ENCODE data around the gene TENT4B. TPM values are rescaled to one million over a fixed set of nuclear protein-coding genes. Genes with fewer than 3 reads are reported as not detected.
"Not testable (repeated sequence)": the region's sequence is repeated elsewhere in the genome, so short reads cannot be mapped to it uniquely, and the experiment has no call there.

The TENT4B gene
- total RNA-seq, 1 donor from 2014 or later = 14.0 TPM

- no peaks in the 10 kb centered on the region for H3K36me3 ChIP-seq
- no peaks in the 10 kb centered on the region for H3K27me3 ChIP-seq
- intact Hi-C loops (cut with DNase I) = no loop called here
- TF ChIP-seq CTCF (IDR thresholded peaks at IDR 0.05) (no peak), POLR2A (IDR thresholded peaks at IDR 0.05) (no peak), POLR2AphosphoS5 (IDR thresholded peaks at IDR 0.05; ENCODE audit: insufficient read depth in 1 of 2, low read depth in 1 of 2) (no peak)
- H3K4me3 ChIP-seq = no peak overlapping the region
- H3K27ac ChIP-seq = no peak overlapping the region
- no peak for DNase-seq (ENCODE audit: extremely low spot score in 2 of 2)
- no peaks in the 10 kb centered on the region for H3K9me3 ChIP-seq
- peaks cover 11% of the 10 kb centered on the region for H3K4me1 ChIP-seq
Observed at GRCh38 chr16:50238314-50238713, 85.2 kb downstream of the TENT4B start.

GRCh38 chr16:50238868-50239301 is 85.8 kb downstream of the TENT4B start:
- H3K4me1 ChIP-seq = peaks cover 11% of the 10 kb centered on the region
- no peaks in the 10 kb centered on the region for H3K9me3 ChIP-seq
- DNase-seq (ENCODE audit: extremely low spot score in 2 of 2) = no peak
- no peak overlapping the region for H3K4me3 ChIP-seq
- intact Hi-C loops (cut with DNase I) = no loop called here
- TF ChIP-seq POLR2A (IDR thresholded peaks at IDR 0.05) (no peak), CTCF (IDR thresholded peaks at IDR 0.05) (no peak), POLR2AphosphoS5 (IDR thresholded peaks at IDR 0.05; ENCODE audit: insufficient read depth in 1 of 2, low read depth in 1 of 2) (no peak)
- H3K27ac ChIP-seq = no peak overlapping the region
- no peaks in the 10 kb centered on the region for H3K27me3 ChIP-seq
- no peaks in the 10 kb centered on the region for H3K36me3 ChIP-seq

GRCh38 chr16:50243024-50243423 is 89.9 kb downstream of the TENT4B start:
- peaks cover 23% of the 10 kb centered on the region for H3K4me1 ChIP-seq
- DNase-seq (ENCODE audit: extremely low spot score in 2 of 2); H3K27me3 ChIP-seq; H3K36me3 ChIP-seq; H3K4me3 ChIP-seq; H3K27ac ChIP-seq; intact Hi-C loops (cut with DNase I); H3K9me3 ChIP-seq: not testable (repeated sequence)

- peaks cover 23% of the 10 kb centered on the region for H3K4me1 ChIP-seq
- H3K36me3 ChIP-seq = no peaks in the 10 kb centered on the region
- TF ChIP-seq CTCF (IDR thresholded peaks at IDR 0.05) = no peak
- no peak for TF ChIP-seq POLR2AphosphoS5 (IDR thresholded peaks at IDR 0.05; ENCODE audit: insufficient read depth in 1 of 2, low read depth in 1 of 2)
- no peak for TF ChIP-seq POLR2A (IDR thresholded peaks at IDR 0.05)
- intact Hi-C loops (cut with DNase I) = no loop called here
- no peak overlapping the region for H3K4me3 ChIP-seq
- no peak for DNase-seq (ENCODE audit: extremely low spot score in 2 of 2)
- no peaks in the 10 kb centered on the region for H3K27me3 ChIP-seq
- H3K9me3 ChIP-seq = no peaks in the 10 kb centered on the region
- H3K27ac ChIP-seq = no peak overlapping the region
Observed at GRCh38 chr16:50244140-50244503, 91.0 kb downstream of the TENT4B start.

GRCh38 chr16:50244504-50245416 is 91.7 kb downstream of the TENT4B start:
- no peaks in the 10 kb centered on the region for H3K9me3 ChIP-seq
- no peak for TF ChIP-seq POLR2A (IDR thresholded peaks at IDR 0.05)
- no peak for TF ChIP-seq POLR2AphosphoS5 (IDR thresholded peaks at IDR 0.05; ENCODE audit: insufficient read depth in 1 of 2, low read depth in 1 of 2)
- TF ChIP-seq CTCF (IDR thresholded peaks at IDR 0.05) = no peak
- peak overlapping the region; percentile 12 for H3K27ac ChIP-seq
- intact Hi-C loops (cut with DNase I) = no loop called here
- peak overlapping the region; percentile 54 to 59 for H3K4me3 ChIP-seq
- peaks cover 23% of the 10 kb centered on the region for H3K4me1 ChIP-seq
- no peak for DNase-seq (ENCODE audit: extremely low spot score in 2 of 2)
- H3K36me3 ChIP-seq = no peaks in the 10 kb centered on the region
- no peaks in the 10 kb centered on the region for H3K27me3 ChIP-seq
